Measurements from ENCODE around the gene ARHGAP6. TPM values are rescaled to one million over a fixed set of nuclear protein-coding genes. Genes with fewer than 3 reads are reported as not detected.

Gene ARHGAP6
- polyA plus RNA-seq, 3 donors: 0.31 to 1.1 (median 0.40) TPM

GRCh38 chrX:11319806-11320520 lies 345.8 kb downstream of the ARHGAP6 start:
- 100% methylated on average over 1 of the region's 7 CpGs for WGBS (ENCODE audit: insufficient coverage)
- Mint-ChIP-seq H3K9me3 (peaks cover 0 to 9% (median 6%) of the 10 kb centered on the region in 7 donors), H3K4me1 (no peaks in the 10 kb centered on the region), H3K27me3 (ENCODE audit: low read depth in 3 of 3) (peaks cover 0 to 3% (median 2%) of the 10 kb centered on the region in 3 donors), H3K27ac (no peak overlapping the region), H3K4me3 (no peak overlapping the region), H3K36me3 (no peaks in the 10 kb centered on the region)
- TF ChIP-seq CTCF (IDR thresholded peaks at IDR 0.05): no peak
- Histone ChIP-seq H3K9me3 (replicated peaks in 1 of 2; ENCODE audit: control insufficient read depth in 1 of 2, insufficient read depth in 1 of 2, low read length in 2 of 2) (no peaks in the 10 kb centered on the region), H3K27me3 (ENCODE audit: control insufficient read depth in 2 of 2, insufficient read depth in 2 of 2, low read length in 2 of 2) (peaks cover 0 to 2% of the 10 kb centered on the region in 2 donors), H2AFZ (ENCODE audit: insufficient read depth, low read depth, low read length, poor library complexity, severe bottlenecking) (no peak overlapping the region), H3K79me2 (ENCODE audit: insufficient read depth, low read length) (no peaks in the 10 kb centered on the region), H3K4me3 (replicated peaks in 1 of 3; ENCODE audit: low read depth in 2 of 3, low read length in 3 of 3) (no peak overlapping the region), H3K9ac (ENCODE audit: insufficient read depth, low read length, poor library complexity, severe bottlenecking) (no peak overlapping the region), H3K4me2 (replicated peaks; ENCODE audit: extremely low read depth, low read length, poor library complexity, severe bottlenecking) (no peak overlapping the region), H3K36me3 (replicated peaks in 1 of 2; ENCODE audit: control insufficient read depth in 1 of 2, insufficient read depth in 2 of 2, low read length in 2 of 2) (no peaks in the 10 kb centered on the region), H3K4me1 (ENCODE audit: control insufficient read depth in 1 of 2, insufficient read depth in 2 of 2, low read length in 2 of 2) (no peaks in the 10 kb centered on the region), H3K27ac (ENCODE audit: low read depth in 1 of 2, low read length in 2 of 2) (no peak overlapping the region), H4K20me1 (ENCODE audit: insufficient read depth, low read length) (no peaks in the 10 kb centered on the region)
- DNase-seq: no peak
- intact Hi-C loops (cut with micrococcal nuclease): no loop called here

GRCh38 chrX:11311706-11312105 lies 354.0 kb downstream of the ARHGAP6 start:
- Histone ChIP-seq H3K27ac (ENCODE audit: low read depth in 1 of 2, low read length in 2 of 2) (no peak overlapping the region), H3K27me3 (ENCODE audit: control insufficient read depth in 2 of 2, insufficient read depth in 2 of 2, low read length in 2 of 2) (no peaks in the 10 kb centered on the region), H3K4me2 (replicated peaks; ENCODE audit: extremely low read depth, low read length, poor library complexity, severe bottlenecking) (no peak overlapping the region), H3K4me1 (ENCODE audit: control insufficient read depth in 1 of 2, insufficient read depth in 2 of 2, low read length in 2 of 2) (no peaks in the 10 kb centered on the region), H4K20me1 (ENCODE audit: insufficient read depth, low read length) (no peaks in the 10 kb centered on the region), H2AFZ (ENCODE audit: insufficient read depth, low read depth, low read length, poor library complexity, severe bottlenecking) (no peak overlapping the region), H3K79me2 (ENCODE audit: insufficient read depth, low read length) (no peaks in the 10 kb centered on the region), H3K36me3 (replicated peaks in 1 of 2; ENCODE audit: control insufficient read depth in 1 of 2, insufficient read depth in 2 of 2, low read length in 2 of 2) (no peaks in the 10 kb centered on the region), H3K4me3 (replicated peaks in 1 of 3; ENCODE audit: low read depth in 2 of 3, low read length in 3 of 3) (no peak overlapping the region), H3K9me3 (replicated peaks in 1 of 2; ENCODE audit: control insufficient read depth in 1 of 2, insufficient read depth in 1 of 2, low read length in 2 of 2) (no peaks in the 10 kb centered on the region), H3K9ac (ENCODE audit: insufficient read depth, low read length, poor library complexity, severe bottlenecking) (no peak overlapping the region)
- H3K4me3 Mint-ChIP-seq: no peak overlapping the region
- no peaks in the 10 kb centered on the region for H3K4me1 Mint-ChIP-seq
- WGBS (ENCODE audit: insufficient coverage): 80% methylated on average over 3 of the region's 7 CpGs
- intact Hi-C loops (cut with micrococcal nuclease): no loop called here
- TF ChIP-seq CTCF (IDR thresholded peaks at IDR 0.05): no peak
- H3K9me3 Mint-ChIP-seq: peaks cover 0 to 4% (median 2%) of the 10 kb centered on the region in 7 donors
- no peaks in the 10 kb centered on the region for H3K36me3 Mint-ChIP-seq
- no peak overlapping the region for H3K27ac Mint-ChIP-seq
- no peak for DNase-seq
- H3K27me3 Mint-ChIP-seq (ENCODE audit: low read depth in 3 of 3): peaks cover 0 to 8% (median 2%) of the 10 kb centered on the region in 3 donors
